ENCODE measurements around the gene CEP192. TPM values are rescaled to one million over a fixed set of nuclear protein-coding genes. Genes with fewer than 3 reads are reported as not detected.

Gene CEP192
- total and polyA plus RNA-seq, 9 donors: 18.0 to 48.6 (median 33.7) TPM

DNA sequence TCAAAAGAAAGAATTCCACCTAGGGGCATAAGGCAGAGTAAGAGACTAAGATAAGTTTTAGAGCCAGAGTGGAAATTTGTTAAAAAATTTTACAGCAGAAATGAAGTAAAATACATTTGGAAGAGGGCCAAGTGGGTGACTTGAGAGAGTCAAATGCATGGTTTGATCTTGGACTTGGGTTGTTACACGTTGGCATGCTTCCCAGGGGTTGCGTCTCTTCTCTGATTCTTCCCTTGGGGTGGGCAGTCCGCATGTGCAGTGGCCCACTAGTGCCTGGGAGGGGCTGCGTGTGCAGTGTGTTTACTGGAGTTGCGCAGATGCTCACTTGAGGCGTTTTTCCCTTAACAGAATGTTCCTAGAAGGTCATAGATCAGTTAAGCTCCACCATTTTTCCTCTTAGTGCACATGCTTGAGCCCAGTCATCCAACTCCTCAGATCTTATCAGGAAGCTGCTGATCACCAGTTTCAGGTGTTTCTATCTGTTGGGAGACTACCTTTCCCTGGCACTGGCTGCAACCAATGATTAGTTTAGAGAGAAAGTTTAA, 30.2 kb upstream of the CEP192 start:
- Histone ChIP-seq H3K36me3 (no peaks in the 10 kb centered on the region), H3K4me1 (ENCODE audit: insufficient read depth) (peaks cover 2% of the 10 kb centered on the region), H3K4me3 (no peak overlapping the region), H3K27ac (no peak overlapping the region), H3K27me3 (no peaks in the 10 kb centered on the region), H3K9me3 (no peaks in the 10 kb centered on the region)
- WGBS, 3 donors: 78 to 86% (median 79%) methylated on average over 6 of the region's 6 CpGs
- DNase-seq: no peak
- intact Hi-C loops (cut with DNase I): no loop called here
- TF ChIP-seq, protein P1, sequence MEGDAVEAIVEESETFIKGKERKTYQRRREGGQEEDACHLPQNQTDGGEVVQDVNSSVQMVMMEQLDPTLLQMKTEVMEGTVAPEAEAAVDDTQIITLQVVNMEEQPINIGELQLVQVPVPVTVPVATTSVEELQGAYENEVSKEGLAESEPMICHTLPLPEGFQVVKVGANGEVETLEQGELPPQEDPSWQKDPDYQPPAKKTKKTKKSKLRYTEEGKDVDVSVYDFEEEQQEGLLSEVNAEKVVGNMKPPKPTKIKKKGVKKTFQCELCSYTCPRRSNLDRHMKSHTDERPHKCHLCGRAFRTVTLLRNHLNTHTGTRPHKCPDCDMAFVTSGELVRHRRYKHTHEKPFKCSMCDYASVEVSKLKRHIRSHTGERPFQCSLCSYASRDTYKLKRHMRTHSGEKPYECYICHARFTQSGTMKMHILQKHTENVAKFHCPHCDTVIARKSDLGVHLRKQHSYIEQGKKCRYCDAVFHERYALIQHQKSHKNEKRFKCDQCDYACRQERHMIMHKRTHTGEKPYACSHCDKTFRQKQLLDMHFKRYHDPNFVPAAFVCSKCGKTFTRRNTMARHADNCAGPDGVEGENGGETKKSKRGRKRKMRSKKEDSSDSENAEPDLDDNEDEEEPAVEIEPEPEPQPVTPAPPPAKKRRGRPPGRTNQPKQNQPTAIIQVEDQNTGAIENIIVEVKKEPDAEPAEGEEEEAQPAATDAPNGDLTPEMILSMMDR (IDR thresholded peaks at IDR 0.05): no peak
- no peak for TF ChIP-seq EP300 (IDR thresholded peaks at IDR 0.05)
- no peak for TF ChIP-seq POLR2A (IDR thresholded peaks at IDR 0.05)

DNA sequence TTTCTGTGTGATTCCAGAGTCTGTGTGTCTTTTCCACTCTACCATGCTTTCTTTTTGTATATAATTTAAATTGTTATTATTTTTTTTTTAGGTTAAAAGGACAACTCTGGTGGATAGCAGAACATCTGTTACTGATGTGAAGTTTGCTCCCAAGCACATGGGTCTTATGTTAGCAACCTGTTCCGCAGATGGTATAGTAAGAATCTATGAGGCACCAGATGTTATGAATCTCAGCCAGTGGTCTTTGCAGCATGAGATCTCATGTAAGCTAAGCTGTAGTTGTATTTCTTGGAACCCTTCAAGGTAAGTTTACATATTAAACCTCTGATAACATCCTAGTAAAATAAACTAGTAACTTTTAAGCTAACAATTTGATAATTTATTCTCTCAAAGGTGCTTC, 28.1 kb upstream of the CEP192 start:
- Histone ChIP-seq H3K9me3 (no peaks in the 10 kb centered on the region), H3K4me3 (no peak overlapping the region), H3K27ac (no peak overlapping the region), H3K4me1 (ENCODE audit: insufficient read depth) (peaks cover 2% of the 10 kb centered on the region), H3K27me3 (no peaks in the 10 kb centered on the region), H3K36me3 (no peaks in the 10 kb centered on the region)
- no peak for DNase-seq
- intact Hi-C loops (cut with DNase I): no loop called here
- TF ChIP-seq EP300 (IDR thresholded peaks at IDR 0.05) (no peak), POLR2A (IDR thresholded peaks at IDR 0.05) (no peak)
- TF ChIP-seq, protein P1 (IDR thresholded peaks at IDR 0.05): no peak
- 32 to 62% (median 56%) methylated on average over 1 of the region's 1 CpG for WGBS, 3 donors

DNA sequence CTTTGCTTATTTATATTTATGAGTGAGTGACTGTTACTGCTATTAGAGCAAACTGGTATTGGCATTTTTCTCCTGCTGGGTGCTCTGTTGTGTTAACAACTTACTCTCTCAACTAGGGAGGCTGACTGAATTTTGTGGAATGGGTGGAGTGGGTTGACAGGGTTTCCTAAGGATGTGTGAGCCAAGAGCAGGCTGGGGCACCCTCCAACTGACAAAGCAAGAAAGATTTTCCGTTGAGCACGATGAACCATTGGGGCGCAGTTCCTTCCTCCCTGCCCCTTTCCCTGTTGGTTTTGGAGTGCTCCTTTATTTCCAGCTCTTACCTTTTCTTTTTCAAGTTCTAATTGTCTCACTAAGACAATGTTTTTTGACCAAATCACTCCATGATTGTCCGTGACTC, 23.0 kb upstream of the CEP192 start:
- intact Hi-C loops (cut with DNase I): no loop called here

DNA sequence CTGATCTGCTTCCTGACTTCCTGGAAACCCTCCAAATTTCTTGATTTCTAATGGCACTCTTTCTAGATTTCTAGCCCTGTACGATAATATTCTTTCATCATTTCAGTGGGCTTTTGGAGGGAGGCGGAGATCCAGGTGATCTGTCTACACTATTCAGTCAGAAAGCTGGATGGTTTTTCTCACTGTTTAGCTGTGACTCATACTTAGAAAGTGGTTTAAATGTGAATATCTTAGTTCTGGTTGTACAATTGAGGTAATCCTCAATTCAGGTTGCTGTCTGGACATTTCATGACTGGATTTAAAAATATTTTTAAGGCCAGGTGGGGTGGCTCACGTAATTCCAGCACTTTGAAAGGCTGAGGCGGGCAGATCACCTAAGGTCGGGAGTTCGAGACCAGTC, 22.5 kb upstream of the CEP192 start:
- TF ChIP-seq, protein P1 (IDR thresholded peaks at IDR 0.05): no peak
- TF ChIP-seq EP300 (IDR thresholded peaks at IDR 0.05): no peak
- no peak for TF ChIP-seq POLR2A (IDR thresholded peaks at IDR 0.05)
- Histone ChIP-seq H3K9me3 (no peaks in the 10 kb centered on the region), H3K4me3 (no peak overlapping the region), H3K27me3 (no peaks in the 10 kb centered on the region), H3K36me3 (no peaks in the 10 kb centered on the region), H3K4me1 (ENCODE audit: insufficient read depth) (peaks cover under 1% of the 10 kb centered on the region), H3K27ac (no peak overlapping the region)
- WGBS, 3 donors: 93 to 94% (median 94%) methylated on average over 6 of the region's 6 CpGs
- intact Hi-C loops (cut with DNase I): no loop called here
- DNase-seq: no peak

More for the DNA sequence above, 23.0 kb upstream of the CEP192 start:
- H3K9me3 ChIP-seq: no peaks in the 10 kb centered on the region
- WGBS, 3 donors: 87 to 95% (median 90%) methylated on average over 4 of the region's 4 CpGs
- H3K27ac ChIP-seq: no peak overlapping the region
- no peak for DNase-seq
- TF ChIP-seq POLR2A (IDR thresholded peaks at IDR 0.05): no peak
- TF ChIP-seq, protein P1 (IDR thresholded peaks at IDR 0.05): no peak
- TF ChIP-seq EP300 (IDR thresholded peaks at IDR 0.05): no peak
- H3K4me3 ChIP-seq: no peak overlapping the region
- H3K27me3 ChIP-seq: no peaks in the 10 kb centered on the region
- no peaks in the 10 kb centered on the region for H3K36me3 ChIP-seq
- peaks cover 2% of the 10 kb centered on the region for H3K4me1 ChIP-seq (ENCODE audit: insufficient read depth)
